ENCODE data around the gene KMT2C. TPM values are rescaled to one million over a fixed set of nuclear protein-coding genes. Genes with fewer than 3 reads are reported as not detected.
"Not testable (repeated sequence)": the region's sequence is repeated elsewhere in the genome, so short reads cannot be mapped to it uniquely, and the experiment has no call there.

KMT2C gene
- total RNA-seq, 1 experiment from 2014 or later = 45.4 TPM

DNA sequence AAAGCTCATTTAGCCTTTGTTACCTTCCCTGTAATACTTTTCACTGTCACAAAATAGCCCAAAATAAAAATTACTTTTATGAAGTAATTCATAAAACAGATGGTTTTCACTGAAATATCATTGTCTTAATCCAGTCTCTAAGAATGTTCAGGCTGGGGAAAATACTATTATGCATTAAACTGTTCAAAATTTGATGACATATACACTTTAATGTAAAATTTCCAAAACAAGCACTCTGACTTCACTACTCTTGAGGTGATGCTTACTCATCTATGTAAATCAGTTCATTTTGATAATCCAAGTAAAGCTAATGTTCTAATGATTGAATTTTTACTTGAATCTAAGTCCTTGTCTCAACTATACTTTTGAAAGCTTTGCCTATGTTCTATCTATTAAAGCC lies 127.9 kb downstream of the KMT2C start (continued):
- no peak for TF ChIP-seq RORB (CRISPR knock-in tag; IDR thresholded peaks at IDR 0.05)
- no peak for TF ChIP-seq MYBL2 (CRISPR knock-in tag; IDR thresholded peaks at IDR 0.05)
- no peak for TF ChIP-seq NFYB (CRISPR knock-in tag; conservative IDR thresholded peaks at IDR 0.05; ENCODE audit: low read depth)
- no peak for TF ChIP-seq ZNF416 (CRISPR knock-in tag; IDR thresholded peaks at IDR 0.05)
- TF ChIP-seq, protein P1, sequence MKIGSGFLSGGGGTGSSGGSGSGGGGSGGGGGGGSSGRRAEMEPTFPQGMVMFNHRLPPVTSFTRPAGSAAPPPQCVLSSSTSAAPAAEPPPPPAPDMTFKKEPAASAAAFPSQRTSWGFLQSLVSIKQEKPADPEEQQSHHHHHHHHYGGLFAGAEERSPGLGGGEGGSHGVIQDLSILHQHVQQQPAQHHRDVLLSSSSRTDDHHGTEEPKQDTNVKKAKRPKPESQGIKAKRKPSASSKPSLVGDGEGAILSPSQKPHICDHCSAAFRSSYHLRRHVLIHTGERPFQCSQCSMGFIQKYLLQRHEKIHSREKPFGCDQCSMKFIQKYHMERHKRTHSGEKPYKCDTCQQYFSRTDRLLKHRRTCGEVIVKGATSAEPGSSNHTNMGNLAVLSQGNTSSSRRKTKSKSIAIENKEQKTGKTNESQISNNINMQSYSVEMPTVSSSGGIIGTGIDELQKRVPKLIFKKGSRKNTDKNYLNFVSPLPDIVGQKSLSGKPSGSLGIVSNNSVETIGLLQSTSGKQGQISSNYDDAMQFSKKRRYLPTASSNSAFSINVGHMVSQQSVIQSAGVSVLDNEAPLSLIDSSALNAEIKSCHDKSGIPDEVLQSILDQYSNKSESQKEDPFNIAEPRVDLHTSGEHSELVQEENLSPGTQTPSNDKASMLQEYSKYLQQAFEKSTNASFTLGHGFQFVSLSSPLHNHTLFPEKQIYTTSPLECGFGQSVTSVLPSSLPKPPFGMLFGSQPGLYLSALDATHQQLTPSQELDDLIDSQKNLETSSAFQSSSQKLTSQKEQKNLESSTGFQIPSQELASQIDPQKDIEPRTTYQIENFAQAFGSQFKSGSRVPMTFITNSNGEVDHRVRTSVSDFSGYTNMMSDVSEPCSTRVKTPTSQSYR (CRISPR knock-in tag; IDR thresholded peaks at IDR 0.05) = no peak
- TF ChIP-seq ZNF423 (CRISPR knock-in tag; IDR thresholded peaks at IDR 0.05) = no peak
- no peak for TF ChIP-seq OVOL2 (CRISPR knock-in tag; IDR thresholded peaks at IDR 0.05; ENCODE audit: borderline replicate concordance)
- TF ChIP-seq NR3C1 (CRISPR knock-in tag; conservative IDR thresholded peaks at IDR 0.05; ENCODE audit: low read depth) = no peak
- TF ChIP-seq JUN (CRISPR knock-in tag; IDR thresholded peaks at IDR 0.05) = no peak

DNA sequence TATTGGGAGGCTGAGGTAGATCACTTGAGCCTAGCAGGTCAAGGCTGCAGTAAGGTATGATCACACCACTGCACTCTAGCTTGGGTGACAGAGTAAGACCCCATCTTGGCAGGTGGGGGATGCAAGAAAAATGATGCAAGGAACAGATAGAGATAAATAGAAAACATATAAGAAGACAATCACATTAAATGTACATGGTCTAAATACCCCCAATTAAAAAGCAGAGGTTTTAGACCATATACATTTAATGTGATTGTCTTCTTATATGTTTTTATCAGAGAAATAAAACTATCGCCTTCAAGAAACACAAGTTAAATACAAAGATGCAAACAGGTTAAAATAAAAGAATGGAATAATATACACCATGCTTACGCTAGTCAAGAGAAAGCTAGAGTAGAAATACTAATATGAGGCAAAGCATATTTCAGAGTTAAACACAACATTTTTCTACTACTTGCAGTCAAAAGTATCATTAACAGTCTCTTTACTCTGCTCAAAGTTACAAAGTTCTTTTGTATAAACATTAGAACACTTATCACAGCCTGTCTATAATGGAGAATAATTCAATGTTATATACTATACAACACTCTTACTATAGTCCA lies 136.2 kb downstream of the KMT2C start:
- CTCF ChIA-PET; DNase-seq (ENCODE audit: low spot score); H3K27me3 Mint-ChIP-seq (ENCODE audit: low read depth); POLR2A ChIA-PET; H3K9me3 Mint-ChIP-seq; H3K36me3 Mint-ChIP-seq; H3K4me3 Mint-ChIP-seq; ATAC-seq; H3K27ac Mint-ChIP-seq: not testable (repeated sequence)
- peaks cover 22% of the 10 kb centered on the region for H3K4me1 Mint-ChIP-seq

DNA sequence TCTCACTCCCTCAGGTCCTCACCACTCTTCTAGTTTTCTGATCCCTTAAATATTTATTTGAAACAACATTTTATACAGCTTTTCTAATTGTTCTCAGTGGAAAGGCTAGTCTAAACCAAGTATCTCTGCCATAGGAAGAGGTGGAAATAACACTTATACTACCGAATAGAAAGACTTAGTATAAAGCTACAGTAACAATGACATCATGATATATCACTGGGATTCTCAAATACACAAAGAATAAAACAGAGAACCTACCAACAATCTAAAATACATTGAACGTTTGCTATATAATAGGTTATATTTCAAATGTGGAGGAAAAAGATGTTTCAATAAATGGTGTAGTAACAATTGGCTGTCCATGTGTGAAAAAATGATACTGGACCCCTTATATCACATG lies 142.9 kb downstream of the KMT2C start:
- DNase-seq (ENCODE audit: low spot score) (no peak), ATAC-seq (no peak)
- Mint-ChIP-seq H3K9me3 (peaks cover 21% of the 10 kb centered on the region), H3K27ac (no peak overlapping the region), H3K36me3 (peaks cover 29% of the 10 kb centered on the region), H3K4me1 (peaks cover 22% of the 10 kb centered on the region), H3K27me3 (ENCODE audit: low read depth) (no peaks in the 10 kb centered on the region), H3K4me3 (no peak overlapping the region)
- no peak for TF ChIP-seq SMAD3 (CRISPR knock-in tag; IDR thresholded peaks at IDR 0.05; ENCODE audit: borderline replicate concordance)
- TF ChIP-seq ATF1 (CRISPR knock-in tag; IDR thresholded peaks at IDR 0.05) = no peak
- TF ChIP-seq, protein P2, sequence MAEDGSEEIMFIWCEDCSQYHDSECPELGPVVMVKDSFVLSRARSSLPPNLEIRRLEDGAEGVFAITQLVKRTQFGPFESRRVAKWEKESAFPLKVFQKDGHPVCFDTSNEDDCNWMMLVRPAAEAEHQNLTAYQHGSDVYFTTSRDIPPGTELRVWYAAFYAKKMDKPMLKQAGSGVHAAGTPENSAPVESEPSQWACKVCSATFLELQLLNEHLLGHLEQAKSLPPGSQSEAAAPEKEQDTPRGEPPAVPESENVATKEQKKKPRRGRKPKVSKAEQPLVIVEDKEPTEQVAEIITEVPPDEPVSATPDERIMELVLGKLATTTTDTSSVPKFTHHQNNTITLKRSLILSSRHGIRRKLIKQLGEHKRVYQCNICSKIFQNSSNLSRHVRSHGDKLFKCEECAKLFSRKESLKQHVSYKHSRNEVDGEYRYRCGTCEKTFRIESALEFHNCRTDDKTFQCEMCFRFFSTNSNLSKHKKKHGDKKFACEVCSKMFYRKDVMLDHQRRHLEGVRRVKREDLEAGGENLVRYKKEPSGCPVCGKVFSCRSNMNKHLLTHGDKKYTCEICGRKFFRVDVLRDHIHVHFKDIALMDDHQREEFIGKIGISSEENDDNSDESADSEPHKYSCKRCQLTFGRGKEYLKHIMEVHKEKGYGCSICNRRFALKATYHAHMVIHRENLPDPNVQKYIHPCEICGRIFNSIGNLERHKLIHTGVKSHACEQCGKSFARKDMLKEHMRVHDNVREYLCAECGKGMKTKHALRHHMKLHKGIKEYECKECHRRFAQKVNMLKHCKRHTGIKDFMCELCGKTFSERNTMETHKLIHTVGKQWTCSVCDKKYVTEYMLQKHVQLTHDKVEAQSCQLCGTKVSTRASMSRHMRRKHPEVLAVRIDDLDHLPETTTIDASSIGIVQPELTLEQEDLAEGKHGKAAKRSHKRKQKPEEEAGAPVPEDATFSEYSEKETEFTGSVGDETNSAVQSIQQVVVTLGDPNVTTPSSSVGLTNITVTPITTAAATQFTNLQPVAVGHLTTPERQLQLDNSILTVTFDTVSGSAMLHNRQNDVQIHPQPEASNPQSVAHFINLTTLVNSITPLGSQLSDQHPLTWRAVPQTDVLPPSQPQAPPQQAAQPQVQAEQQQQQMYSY (CRISPR knock-in tag; IDR thresholded peaks at IDR 0.05) = no peak
- no peak for TF ChIP-seq JUN (CRISPR knock-in tag; IDR thresholded peaks at IDR 0.05)
- ChIA-PET CTCF (no interaction called here), POLR2A (no interaction called here)

DNA sequence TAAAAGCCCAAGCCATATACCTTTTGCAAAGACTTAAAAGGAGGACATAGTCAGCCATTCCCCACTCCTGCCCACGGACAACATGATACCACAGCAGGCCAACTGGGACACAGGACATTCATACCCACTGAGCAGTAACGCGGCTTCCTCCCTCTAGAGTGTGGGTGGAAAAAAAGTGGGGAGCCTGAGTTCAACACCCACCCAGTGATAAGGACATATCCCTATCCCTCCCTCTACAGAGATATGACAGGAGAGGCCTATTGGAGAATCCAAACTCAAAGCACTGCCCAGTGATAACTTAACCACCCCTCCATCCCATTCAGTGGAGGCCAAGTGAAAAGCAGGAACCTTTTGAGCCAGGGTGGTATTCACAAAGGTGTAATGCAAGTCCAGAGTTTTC lies 148.8 kb downstream of the KMT2C start:
- DNase-seq (ENCODE audit: low spot score); H3K27ac Mint-ChIP-seq; H3K27me3 Mint-ChIP-seq (ENCODE audit: low read depth): not testable (repeated sequence)

DNA sequence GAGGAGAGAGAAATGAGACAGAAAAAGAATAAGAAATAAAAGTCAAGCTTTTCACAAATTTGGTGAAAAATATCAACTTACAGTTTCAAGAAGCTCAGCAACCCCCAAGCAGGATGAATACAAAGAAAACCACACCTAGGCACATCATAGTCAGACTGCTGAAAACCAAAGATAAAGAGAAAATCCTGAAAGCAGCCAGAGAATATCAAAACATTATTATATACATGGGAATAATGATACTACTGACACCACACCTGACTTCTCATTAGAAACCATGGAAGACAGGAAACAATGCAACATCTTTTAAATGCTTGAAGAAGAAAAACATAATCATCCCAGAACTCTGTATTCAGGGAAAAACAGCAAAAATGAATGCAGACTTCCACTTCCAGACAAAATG lies 149.6 kb downstream of the KMT2C start:
- POLR2A ChIA-PET; DNase-seq (ENCODE audit: low spot score); H3K4me1 Mint-ChIP-seq; H3K4me3 Mint-ChIP-seq; H3K27me3 Mint-ChIP-seq (ENCODE audit: low read depth); H3K27ac Mint-ChIP-seq; CTCF ChIA-PET; ATAC-seq: not testable (repeated sequence)
- peaks cover 15% of the 10 kb centered on the region for H3K36me3 Mint-ChIP-seq
- 0 out of 2 replicates have a peak, but pooled peaks cover 11% of the 10 kb centered on the region for H3K9me3 Mint-ChIP-seq

More for the DNA sequence above, 148.8 kb downstream of the KMT2C start:
- peaks cover 19% of the 10 kb centered on the region for H3K36me3 Mint-ChIP-seq
- H3K4me1 Mint-ChIP-seq, ATAC-seq, POLR2A ChIA-PET, CTCF ChIA-PET, H3K4me3 Mint-ChIP-seq: not testable (repeated sequence)
- peaks cover 16% of the 10 kb centered on the region for H3K9me3 Mint-ChIP-seq

DNA sequence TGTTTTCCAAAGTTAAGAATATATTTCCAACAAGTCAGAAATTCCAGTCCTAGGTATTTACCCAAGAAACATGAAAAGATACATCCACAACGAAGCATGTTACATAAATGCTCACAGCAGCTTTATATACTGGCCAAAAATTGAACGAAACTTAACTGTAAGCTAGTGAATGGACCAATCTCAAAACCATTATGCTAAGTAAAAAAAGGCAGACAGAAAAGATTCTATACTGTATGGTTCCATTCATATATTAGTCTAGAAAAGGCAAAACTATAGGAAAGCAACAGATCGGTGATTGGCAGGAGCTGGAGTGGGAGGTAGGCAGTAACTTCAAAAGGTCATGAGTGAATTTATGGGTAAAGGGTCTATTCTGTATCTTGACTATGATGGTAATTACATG lies 150.8 kb downstream of the KMT2C start:
- H3K4me1 Mint-ChIP-seq; CTCF ChIA-PET; H3K27me3 Mint-ChIP-seq (ENCODE audit: low read depth); ATAC-seq; H3K4me3 Mint-ChIP-seq; DNase-seq (ENCODE audit: low spot score); H3K9me3 Mint-ChIP-seq; H3K27ac Mint-ChIP-seq; POLR2A ChIA-PET: not testable (repeated sequence)
- H3K36me3 Mint-ChIP-seq = peaks cover 13% of the 10 kb centered on the region

DNA sequence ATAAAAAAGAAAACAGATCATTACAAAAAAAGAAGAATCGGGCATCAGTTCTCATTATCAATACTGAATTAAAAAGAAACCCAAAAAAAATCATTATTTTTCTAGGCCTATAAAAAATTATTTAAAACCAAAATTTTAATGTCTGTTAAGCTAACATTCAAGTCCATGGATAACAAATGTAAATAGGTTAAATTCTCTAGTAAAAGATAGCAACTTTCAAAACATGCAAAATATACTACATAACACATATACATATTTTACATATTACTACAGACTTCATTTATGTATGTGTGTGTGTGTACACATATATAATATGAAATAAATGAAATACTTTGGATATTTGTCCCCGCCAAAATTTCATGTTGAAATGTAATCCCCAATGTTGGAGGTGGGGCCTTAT lies 158.1 kb downstream of the KMT2C start:
- H3K36me3 Mint-ChIP-seq; H3K9me3 Mint-ChIP-seq; ATAC-seq; DNase-seq (ENCODE audit: low spot score); CTCF ChIA-PET; POLR2A ChIA-PET; H3K4me3 Mint-ChIP-seq; H3K27me3 Mint-ChIP-seq (ENCODE audit: low read depth); H3K27ac Mint-ChIP-seq; H3K4me1 Mint-ChIP-seq: not testable (repeated sequence)

DNA sequence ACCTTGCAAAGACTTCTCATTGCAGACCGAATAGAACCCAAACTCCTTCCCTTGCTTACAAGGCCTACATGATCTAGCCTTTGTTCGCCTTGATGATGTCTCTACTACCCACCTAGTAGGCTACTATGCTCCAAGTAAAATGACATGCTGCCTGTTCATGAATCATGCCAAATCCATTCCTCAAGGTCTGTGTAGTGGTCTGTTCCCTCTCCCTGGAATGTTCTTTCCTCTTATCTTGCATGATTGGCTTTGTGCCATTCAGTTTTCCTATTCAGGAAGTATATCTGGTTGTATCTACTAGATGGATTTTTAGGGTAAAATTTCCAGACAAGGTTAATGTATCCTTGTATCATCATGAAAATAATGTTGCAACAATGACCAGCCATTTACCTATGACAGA lies 165.4 kb downstream of the KMT2C start:
- DNase-seq (ENCODE audit: low spot score); CTCF ChIA-PET; ATAC-seq; H3K4me3 Mint-ChIP-seq; H3K27me3 Mint-ChIP-seq (ENCODE audit: low read depth); H3K9me3 Mint-ChIP-seq; H3K27ac Mint-ChIP-seq; H3K4me1 Mint-ChIP-seq; POLR2A ChIA-PET; H3K36me3 Mint-ChIP-seq: not testable (repeated sequence)
